Spinal cord (tissue), 10 donors: Measurements from ENCODE around the gene CFAP97. TPM values are rescaled to one million over a fixed set of nuclear protein-coding genes. Genes with fewer than 3 reads are reported as not detected.

Source experiments
- DNase-seq, 6 donors: peaks; one replicate each; pipeline versions ENCODE4 v3.0.0 to v3.0.0-alpha.2; 2013 to 2015; ENCODE audit warnings: low spot score in 6 of 6, low read depth in 4 of 6
- H3K27ac ChIP-seq: one replicate; pipeline ENCODE4 v1.5.1; 2013; ENCODE audit warnings: low read depth, low read length, control low read depth
- H3K27me3 ChIP-seq: one replicate; pipeline ENCODE4 v1.6.1; 2013; ENCODE audit warnings: low read length; ENCODE audit not compliant: control insufficient read depth, insufficient read depth
- H3K36me3 ChIP-seq: one replicate; pipeline ENCODE4 v1.6.1; 2013; ENCODE audit warnings: low read length; ENCODE audit not compliant: control insufficient read depth, insufficient read depth
- H3K4me1 ChIP-seq: one replicate; pipeline ENCODE4 v1.6.1; 2013; ENCODE audit warnings: low read length; ENCODE audit not compliant: control insufficient read depth, insufficient read depth
- H3K4me3 ChIP-seq: one replicate; pipeline ENCODE4 v1.5.1; 2013; ENCODE audit warnings: low read depth, low read length, control low read depth
- H3K9me3 ChIP-seq: one replicate; pipeline ENCODE4 v1.6.1; 2013; ENCODE audit warnings: low read length; ENCODE audit not compliant: control insufficient read depth, insufficient read depth
- WGBS: methylation state at CpG from one replicate; pipeline ENCODE4 v1.1.5; 2013; ENCODE audit warnings: missing lambda C conversion rate; ENCODE audit not compliant: insufficient coverage; 5-methylcytosine and 5-hydroxymethylcytosine counted together
- polyA plus RNA-seq, 2 donors: library from polyadenylated mRNA; unstranded; fragments of 120-200 nt; gene quantifications; one replicate each; pipeline ENCODE4 v1.2.1, GENCODE V29; 2013; ENCODE audit not compliant: insufficient read length in 2 of 2
- total RNA-seq, 2 donors: library from RNA; depleted of rRNA in 1 of 2; stranded (reverse); fragments of 120-200 nt in 1 of 2; fragments of >200 nt in 1 of 2; gene quantifications; one replicate each; pipeline versions ENCODE4 v1.2.3 to v1.2.4, GENCODE V29; 2013 to 2014
- donor health status: healthy.

The CFAP97 gene
- total and polyA plus RNA-seq, 4 donors = 25.5 to 48.0 (median 33.5) TPM

DNA sequence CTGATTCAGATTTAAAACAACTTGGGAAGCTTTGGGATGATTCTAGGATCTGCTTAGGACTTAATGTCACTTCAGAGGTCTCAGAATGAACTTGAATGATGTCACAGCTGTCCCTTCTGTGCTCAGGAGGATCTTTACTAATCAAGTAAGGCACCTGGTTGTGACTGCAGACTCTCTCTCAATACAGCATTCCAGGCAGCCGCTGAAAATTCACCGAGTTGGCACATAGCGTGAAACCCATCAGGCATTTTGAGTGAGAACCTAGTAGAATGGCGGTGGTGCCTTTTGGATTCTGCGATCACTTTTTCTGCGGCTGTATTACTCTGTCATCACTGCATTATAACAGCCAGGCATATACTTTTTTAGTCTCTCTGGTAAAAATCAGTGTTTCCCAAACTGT is 22.1 kb upstream of the CFAP97 start:
- Histone ChIP-seq H3K27me3 (no peaks in the 10 kb centered on the region), H3K27ac (no peak overlapping the region), H3K36me3 (no peaks in the 10 kb centered on the region), H3K4me3 (no peak overlapping the region), H3K4me1 (peaks cover 11% of the 10 kb centered on the region), H3K9me3 (no peaks in the 10 kb centered on the region)
- DNase-seq = peak in 1 of 6 donors; percentile 61
- 71% methylated on average over 4 of the region's 6 CpGs for WGBS

DNA sequence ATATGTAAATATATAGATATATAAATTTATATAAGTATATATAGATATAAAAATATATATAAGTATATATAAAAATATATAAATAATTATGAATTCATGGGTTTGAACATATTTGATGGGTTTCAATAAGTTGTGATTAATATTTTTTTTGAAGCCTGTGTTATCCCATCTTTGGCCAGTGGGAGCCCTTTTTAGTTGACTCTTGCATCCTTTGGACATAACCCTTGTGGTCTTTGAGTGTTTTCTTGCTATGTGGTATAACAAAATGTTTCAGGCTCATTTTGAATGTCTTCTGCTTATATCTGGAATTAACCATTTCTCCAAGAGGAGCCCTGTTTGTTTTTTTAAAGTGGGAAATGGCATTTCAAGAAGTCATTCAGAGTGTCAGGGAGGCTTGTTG is 20.8 kb upstream of the CFAP97 start:
- Histone ChIP-seq H3K4me1 (peaks cover 11% of the 10 kb centered on the region), H3K4me3 (no peak overlapping the region), H3K27ac (no peak overlapping the region), H3K9me3 (no peaks in the 10 kb centered on the region), H3K27me3 (no peaks in the 10 kb centered on the region), H3K36me3 (no peaks in the 10 kb centered on the region)
- no peak for DNase-seq

DNA sequence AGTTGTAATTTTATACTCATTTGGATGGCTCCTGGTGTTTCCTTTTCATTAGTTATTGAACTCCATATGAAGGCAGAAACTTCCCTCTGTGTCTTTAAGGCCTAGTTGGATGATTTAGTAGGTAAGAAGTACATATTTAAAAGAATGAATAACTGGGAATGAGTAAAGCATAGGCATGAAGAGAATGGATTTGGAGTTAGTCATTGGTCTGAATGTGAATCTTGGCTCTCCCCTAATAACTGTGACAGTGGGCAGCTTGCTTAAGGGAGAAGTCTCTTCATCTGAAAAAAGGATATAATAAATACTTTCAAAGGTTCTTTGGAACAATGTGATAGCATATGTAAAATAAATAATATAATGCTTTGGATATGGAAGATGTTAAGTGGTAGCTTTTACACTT is 18.8 kb upstream of the CFAP97 start:
- H3K4me1 ChIP-seq = peaks cover 11% of the 10 kb centered on the region
- H3K27me3 ChIP-seq = no peaks in the 10 kb centered on the region
- no peak for DNase-seq
- no peaks in the 10 kb centered on the region for H3K9me3 ChIP-seq
- no peak overlapping the region for H3K4me3 ChIP-seq
- no peak overlapping the region for H3K27ac ChIP-seq
- H3K36me3 ChIP-seq = no peaks in the 10 kb centered on the region

GRCh38 chr4:185221912-185222311 is 18.1 kb upstream of the CFAP97 start:
- 73% methylated on average over 5 of the region's 10 CpGs for WGBS
- no peak overlapping the region for H3K27ac ChIP-seq
- peaks cover 7% of the 10 kb centered on the region for H3K4me1 ChIP-seq
- H3K9me3 ChIP-seq = no peaks in the 10 kb centered on the region
- no peaks in the 10 kb centered on the region for H3K27me3 ChIP-seq
- H3K36me3 ChIP-seq = no peaks in the 10 kb centered on the region
- DNase-seq = no peak
- no peak overlapping the region for H3K4me3 ChIP-seq

DNA sequence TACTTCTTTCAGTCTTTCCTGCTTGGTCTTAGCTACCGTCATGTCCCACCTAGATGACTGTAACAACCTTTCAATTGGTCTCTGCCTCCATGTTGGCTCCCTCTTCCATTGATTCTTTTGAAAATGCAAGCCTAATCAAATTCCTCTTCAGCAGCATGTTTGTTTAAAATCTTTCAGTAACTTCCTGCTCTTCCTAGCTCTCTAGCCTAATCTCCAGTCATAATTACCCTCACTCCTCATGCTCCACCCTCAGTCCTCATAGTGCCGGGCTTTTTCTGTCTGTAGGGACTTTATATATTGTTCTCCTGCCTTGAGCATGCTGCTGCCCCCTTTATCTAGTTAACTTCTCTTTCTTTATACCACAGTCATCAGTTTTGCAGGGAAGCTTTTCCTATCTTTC is 17.7 kb upstream of the CFAP97 start:
- WGBS = 100% methylated on average over 1 of the region's 2 CpGs

DNA sequence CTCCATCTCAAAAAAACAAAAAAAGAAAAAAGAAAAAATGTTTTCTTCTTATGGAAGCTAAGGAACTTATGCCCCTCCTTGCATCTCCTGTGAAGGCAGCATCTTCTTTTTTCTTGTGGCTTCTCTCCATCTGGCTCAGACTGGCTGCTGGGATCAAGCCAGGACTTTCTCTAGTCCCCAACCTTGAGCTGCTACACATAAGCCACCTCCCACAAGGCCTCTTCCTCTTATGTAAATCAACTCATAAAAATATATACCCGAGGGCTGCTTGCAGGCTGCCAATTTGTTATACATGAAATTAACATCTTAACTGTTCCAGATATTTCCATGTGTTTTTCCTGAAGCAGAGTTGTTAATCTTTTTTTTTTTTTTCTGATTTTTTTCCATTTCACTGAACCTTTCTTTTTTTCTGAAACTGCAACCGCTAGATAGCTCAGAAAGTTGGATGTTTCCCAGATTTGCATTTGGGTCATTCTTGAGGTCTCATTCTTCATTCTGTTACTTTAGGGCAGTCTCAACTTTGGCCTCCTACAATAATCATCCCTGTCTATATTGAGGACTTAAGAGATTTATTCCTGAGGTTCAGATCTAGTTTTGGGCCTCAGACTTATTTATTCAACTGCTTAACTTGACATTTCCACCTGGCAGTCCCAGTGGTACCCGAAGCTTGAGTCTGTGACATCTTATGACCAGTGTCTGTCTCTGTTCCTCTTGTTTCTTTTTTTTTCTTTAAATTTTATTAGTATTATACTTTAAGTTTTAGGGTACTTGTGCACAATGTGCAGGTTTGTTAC is 15.9 kb upstream of the CFAP97 start:
- H3K4me1 ChIP-seq = peaks cover 9% of the 10 kb centered on the region
- DNase-seq = peak in 2 of 6 donors; percentile 73 to 96
- no peaks in the 10 kb centered on the region for H3K36me3 ChIP-seq
- H3K4me3 ChIP-seq = no peak overlapping the region
- H3K27me3 ChIP-seq = no peaks in the 10 kb centered on the region
- no peaks in the 10 kb centered on the region for H3K9me3 ChIP-seq
- no peak overlapping the region for H3K27ac ChIP-seq
- WGBS = no CpG with 5 or more reads among the region's 3 CpGs

More for the DNA sequence above, 17.7 kb upstream of the CFAP97 start:
- Histone ChIP-seq H3K36me3 (no peaks in the 10 kb centered on the region), H3K27ac (no peak overlapping the region), H3K27me3 (no peaks in the 10 kb centered on the region), H3K4me3 (no peak overlapping the region), H3K9me3 (no peaks in the 10 kb centered on the region), H3K4me1 (peaks cover 5% of the 10 kb centered on the region)
- DNase-seq = no peak

DNA sequence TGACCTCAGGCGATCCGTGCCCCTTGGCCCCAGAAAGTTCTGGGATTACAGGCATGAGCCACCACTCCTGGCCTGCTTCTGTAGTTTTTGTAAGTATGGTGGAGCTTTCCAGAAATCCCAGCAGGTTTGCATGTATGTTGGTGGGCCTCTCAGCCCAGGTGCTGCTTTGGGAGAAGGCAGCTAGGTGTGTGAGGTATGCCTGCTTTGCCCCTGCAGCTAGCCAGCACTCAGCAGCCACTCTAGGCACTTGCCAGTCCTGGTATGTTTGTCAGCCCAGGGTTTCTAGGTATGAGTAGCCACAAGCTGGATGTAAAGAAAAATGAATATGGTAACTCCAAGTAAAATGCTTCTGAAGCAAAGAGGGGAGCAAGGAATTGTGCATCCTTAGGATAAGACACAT is 14.5 kb upstream of the CFAP97 start:
- DNase-seq = no peak
- no peaks in the 10 kb centered on the region for H3K36me3 ChIP-seq
- peaks cover 9% of the 10 kb centered on the region for H3K4me1 ChIP-seq
- H3K27ac ChIP-seq = no peak overlapping the region
- no peaks in the 10 kb centered on the region for H3K27me3 ChIP-seq
- no peaks in the 10 kb centered on the region for H3K9me3 ChIP-seq
- WGBS = 95% methylated on average over 2 of the region's 2 CpGs
- no peak overlapping the region for H3K4me3 ChIP-seq

- peaks cover 9% of the 10 kb centered on the region for H3K4me1 ChIP-seq
- no CpG with 5 or more reads among the region's 6 CpGs for whole genome bisulfite sequencing
- no peaks in the 10 kb centered on the region for H3K9me3 ChIP-seq
- no peak overlapping the region for H3K4me3 ChIP-seq
- DNase-seq = peak in 1 of 6 donors; percentile 52
- no peaks in the 10 kb centered on the region for H3K27me3 ChIP-seq
- H3K36me3 ChIP-seq = no peaks in the 10 kb centered on the region
- no peak overlapping the region for H3K27ac ChIP-seq
Measured at GRCh38 chr4:185217408-185217975, 13.7 kb upstream of the CFAP97 start.

- H3K9me3 ChIP-seq = no peaks in the 10 kb centered on the region
- no CpG with 5 or more reads among the region's 2 CpGs for WGBS
- DNase-seq = peak in 2 of 6 donors; percentile 44 to 52
- H3K4me3 ChIP-seq = no peak overlapping the region
- H3K36me3 ChIP-seq = no peaks in the 10 kb centered on the region
- no peaks in the 10 kb centered on the region for H3K27me3 ChIP-seq
- H3K27ac ChIP-seq = no peak overlapping the region
- H3K4me1 ChIP-seq = peaks cover 13% of the 10 kb centered on the region
Measured at GRCh38 chr4:185215261-185215660, 11.5 kb upstream of the CFAP97 start.

DNA sequence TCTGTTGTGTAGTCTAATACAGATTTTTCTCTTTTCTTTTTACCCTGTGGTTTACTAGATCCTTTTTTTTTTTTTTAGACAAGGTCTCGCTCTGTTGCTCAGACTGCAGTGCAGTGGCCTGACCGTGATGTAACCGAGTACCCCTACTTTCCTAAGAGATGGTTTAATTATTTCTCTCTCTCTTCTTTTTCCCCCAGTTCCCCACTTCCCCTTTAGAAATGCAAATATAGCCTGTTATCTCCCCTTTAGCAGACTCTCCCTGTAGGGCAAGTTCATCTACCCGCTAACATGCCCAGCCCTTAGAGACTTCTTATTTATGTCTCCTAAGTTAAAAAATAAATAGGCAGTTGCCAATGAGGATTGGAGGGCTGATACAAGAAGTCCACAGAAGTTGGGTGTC is 10.1 kb upstream of the CFAP97 start:
- Histone ChIP-seq H3K4me3 (no peak overlapping the region), H3K4me1 (peaks cover 11% of the 10 kb centered on the region), H3K27ac (no peak overlapping the region), H3K27me3 (no peaks in the 10 kb centered on the region), H3K9me3 (no peaks in the 10 kb centered on the region), H3K36me3 (no peaks in the 10 kb centered on the region)
- DNase-seq = no peak
- WGBS = no CpG with 5 or more reads among the region's 4 CpGs
